Activated naive CD8-positive, alpha-beta T cell (primary cell): ENCODE measurements around the gene NRIP1.
A peak's percentile ranks its signal among the peaks of the same experiment; 100 is the strongest.
"Not testable (repeated sequence)": the region's sequence is repeated elsewhere in the genome, so short reads cannot be mapped to it uniquely, and the experiment has no call there.

Experiments
- H3K27ac Mint-ChIP-seq: one replicate; pipeline ENCODE4 v1.8.0; 2021; ENCODE audit warnings: mixed read lengths
- H3K27me3 Mint-ChIP-seq: one replicate; pipeline ENCODE4 v1.8.0; 2021; ENCODE audit warnings: mixed read lengths
- H3K36me3 Mint-ChIP-seq: one replicate; pipeline ENCODE4 v1.8.0; 2021; ENCODE audit warnings: mixed read lengths
- H3K4me1 Mint-ChIP-seq: one replicate; pipeline ENCODE4 v1.8.0; 2021; ENCODE audit warnings: low read depth, mixed read lengths
- H3K4me3 Mint-ChIP-seq: one replicate; pipeline ENCODE4 v1.8.0; 2021; ENCODE audit warnings: mild to moderate bottlenecking, mixed read lengths
- H3K9me3 Mint-ChIP-seq: one replicate; pipeline ENCODE4 v1.8.0; 2021; ENCODE audit warnings: low read depth, mixed read lengths

The NRIP1 gene

DNA sequence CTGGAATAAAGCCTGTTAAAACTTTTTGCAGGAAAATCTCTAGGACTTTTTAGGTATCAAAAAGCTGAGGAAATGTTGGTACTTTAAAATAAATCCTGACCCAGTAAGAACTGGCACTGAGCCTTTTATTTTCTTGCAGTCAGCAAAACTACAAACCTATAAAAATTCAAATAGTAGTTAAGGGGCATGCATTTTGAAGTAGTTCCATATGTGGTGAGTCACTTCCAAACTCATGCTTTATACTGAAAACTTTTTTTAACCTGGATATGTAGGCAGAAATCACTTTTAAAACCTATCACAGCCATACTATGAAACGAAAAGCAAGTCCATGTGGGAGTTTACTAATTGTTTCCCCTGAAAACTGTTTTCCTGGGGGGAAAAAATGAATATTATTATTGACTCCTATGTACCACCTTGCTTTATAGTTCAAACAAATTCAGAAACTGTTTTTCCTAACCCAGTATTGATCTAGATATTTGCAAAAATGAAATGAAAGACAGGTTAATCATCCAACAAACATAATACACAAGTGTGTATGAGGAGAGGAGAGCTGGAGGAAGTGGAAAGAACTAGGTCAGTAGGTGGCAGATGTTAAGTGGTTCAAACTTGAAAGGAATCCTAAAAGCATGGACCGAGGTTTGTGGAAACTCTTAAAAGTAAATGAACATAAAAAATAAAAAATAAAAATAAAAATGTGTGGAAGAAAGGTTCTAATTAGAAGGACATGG, 30.5 kb downstream of the NRIP1 start:
- Mint-ChIP-seq H3K9me3 (no peaks in the 10 kb centered on the region), H3K36me3 (peaks cover 8% of the 10 kb centered on the region), H3K4me1 (peaks cover 54% of the 10 kb centered on the region), H3K27me3 (no peaks in the 10 kb centered on the region), H3K27ac (peak overlapping the region; percentile 76), H3K4me3 (peak overlapping the region; percentile 6)

- Mint-ChIP-seq H3K4me1 (peaks cover 56% of the 10 kb centered on the region), H3K27me3 (no peaks in the 10 kb centered on the region), H3K27ac (no peak overlapping the region), H3K36me3 (peaks cover 8% of the 10 kb centered on the region), H3K9me3 (no peaks in the 10 kb centered on the region), H3K4me3 (no peak overlapping the region)
These were observed 32.9 kb downstream of the NRIP1 start for GRCh38 chr21:15031790-15032357.

DNA sequence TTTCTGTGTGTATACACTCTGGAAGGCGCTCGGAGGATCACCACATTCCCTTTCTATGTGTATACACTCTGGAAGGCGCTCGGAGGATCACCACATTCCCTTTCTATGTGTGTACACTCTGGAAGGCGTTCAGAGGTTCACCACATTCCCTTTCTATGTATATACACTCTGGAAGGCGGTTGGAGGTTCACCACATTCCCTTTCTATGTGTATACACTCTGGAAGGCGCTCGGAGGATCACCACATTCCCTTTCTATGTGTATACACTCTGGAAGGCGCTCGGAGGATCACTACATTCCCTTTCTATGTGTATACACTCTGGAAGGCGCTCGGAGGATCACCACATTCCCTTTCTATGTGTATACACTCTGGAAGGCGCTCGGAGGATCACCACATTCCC, 33.4 kb downstream of the NRIP1 start:
- H3K9me3 Mint-ChIP-seq, H3K4me3 Mint-ChIP-seq, H3K27me3 Mint-ChIP-seq, H3K27ac Mint-ChIP-seq, H3K36me3 Mint-ChIP-seq: not testable (repeated sequence)
- H3K4me1 Mint-ChIP-seq, result peaks cover 53% of the 10 kb centered on the region

DNA sequence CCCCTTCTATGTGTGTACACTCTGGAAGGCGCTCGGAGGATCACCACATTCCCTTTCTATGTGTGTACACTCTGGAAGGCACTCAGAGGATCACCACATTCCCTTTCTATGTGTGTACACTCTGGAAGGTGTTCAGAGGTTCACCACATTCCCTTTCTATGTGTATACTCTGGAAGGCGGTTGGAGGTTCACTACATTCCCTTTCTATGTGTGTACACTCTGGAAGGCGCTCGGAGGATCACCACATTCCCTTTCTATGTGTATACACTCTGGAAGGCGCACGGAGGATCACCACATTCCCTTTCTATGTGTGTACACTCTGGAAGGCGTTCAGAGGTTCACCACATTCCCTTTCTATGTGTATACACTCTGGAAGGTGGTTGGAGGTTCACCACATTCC, 33.9 kb downstream of the NRIP1 start:
- H3K4me1 Mint-ChIP-seq, result peaks cover 48% of the 10 kb centered on the region
- not testable (repeated sequence) for H3K27ac Mint-ChIP-seq, H3K9me3 Mint-ChIP-seq, H3K4me3 Mint-ChIP-seq, H3K27me3 Mint-ChIP-seq, H3K36me3 Mint-ChIP-seq

GRCh38 chr21:15029077-15029476, 35.7 kb downstream of the NRIP1 start:
- H3K27ac Mint-ChIP-seq, result no peak overlapping the region
- peaks cover 14% of the 10 kb centered on the region for H3K36me3 Mint-ChIP-seq
- no peaks in the 10 kb centered on the region for H3K27me3 Mint-ChIP-seq

GRCh38 chr21:15028186-15028585, 36.6 kb downstream of the NRIP1 start:
- Mint-ChIP-seq H3K27me3 (no peaks in the 10 kb centered on the region), H3K9me3 (no peaks in the 10 kb centered on the region), H3K4me1 (peaks cover 38% of the 10 kb centered on the region), H3K4me3 (no peak overlapping the region), H3K36me3 (peaks cover 14% of the 10 kb centered on the region), H3K27ac (no peak overlapping the region)

More at GRCh38 chr21:15029077-15029476, 35.7 kb downstream of the NRIP1 start:
- H3K9me3 Mint-ChIP-seq, result no peaks in the 10 kb centered on the region
- peaks cover 44% of the 10 kb centered on the region for H3K4me1 Mint-ChIP-seq
- no peak overlapping the region for H3K4me3 Mint-ChIP-seq

DNA sequence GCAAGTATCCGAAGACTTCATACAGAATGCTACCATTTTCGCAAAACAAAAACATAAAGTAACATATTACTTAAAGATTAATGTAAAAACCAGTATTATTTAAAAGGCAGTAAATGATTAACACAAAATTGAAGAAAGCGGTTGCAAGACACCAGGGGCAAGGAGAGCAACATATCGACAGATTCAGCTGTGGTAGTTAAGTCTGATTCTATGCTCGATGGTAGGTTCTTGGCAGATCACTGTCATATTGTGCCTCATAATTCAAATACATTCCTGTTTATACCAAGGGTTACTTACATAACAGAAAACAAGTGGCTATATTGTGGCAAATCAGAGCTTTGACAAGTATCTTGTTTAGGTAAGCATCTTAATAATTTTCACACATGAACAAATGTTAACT, 37.7 kb downstream of the NRIP1 start:
- H3K27ac Mint-ChIP-seq, result no peak overlapping the region
- H3K4me3 Mint-ChIP-seq, result no peak overlapping the region
- H3K9me3 Mint-ChIP-seq, result no peaks in the 10 kb centered on the region
- no peaks in the 10 kb centered on the region for H3K27me3 Mint-ChIP-seq
- H3K36me3 Mint-ChIP-seq, result peaks cover 17% of the 10 kb centered on the region
- peaks cover 38% of the 10 kb centered on the region for H3K4me1 Mint-ChIP-seq

GRCh38 chr21:15026370-15026769, 38.4 kb downstream of the NRIP1 start:
- no peaks in the 10 kb centered on the region for H3K27me3 Mint-ChIP-seq
- H3K36me3 Mint-ChIP-seq, result peaks cover 20% of the 10 kb centered on the region
- H3K9me3 Mint-ChIP-seq, result no peaks in the 10 kb centered on the region
- peaks cover 39% of the 10 kb centered on the region for H3K4me1 Mint-ChIP-seq
- no peak overlapping the region for H3K4me3 Mint-ChIP-seq
- H3K27ac Mint-ChIP-seq, result no peak overlapping the region

- no peaks in the 10 kb centered on the region for H3K9me3 Mint-ChIP-seq
- peaks cover 16% of the 10 kb centered on the region for H3K36me3 Mint-ChIP-seq
- no peak overlapping the region for H3K4me3 Mint-ChIP-seq
- H3K27me3 Mint-ChIP-seq, result no peaks in the 10 kb centered on the region
- peaks cover 45% of the 10 kb centered on the region for H3K4me1 Mint-ChIP-seq
- no peak overlapping the region for H3K27ac Mint-ChIP-seq
These were observed 41.0 kb downstream of the NRIP1 start for GRCh38 chr21:15023776-15024175.

DNA sequence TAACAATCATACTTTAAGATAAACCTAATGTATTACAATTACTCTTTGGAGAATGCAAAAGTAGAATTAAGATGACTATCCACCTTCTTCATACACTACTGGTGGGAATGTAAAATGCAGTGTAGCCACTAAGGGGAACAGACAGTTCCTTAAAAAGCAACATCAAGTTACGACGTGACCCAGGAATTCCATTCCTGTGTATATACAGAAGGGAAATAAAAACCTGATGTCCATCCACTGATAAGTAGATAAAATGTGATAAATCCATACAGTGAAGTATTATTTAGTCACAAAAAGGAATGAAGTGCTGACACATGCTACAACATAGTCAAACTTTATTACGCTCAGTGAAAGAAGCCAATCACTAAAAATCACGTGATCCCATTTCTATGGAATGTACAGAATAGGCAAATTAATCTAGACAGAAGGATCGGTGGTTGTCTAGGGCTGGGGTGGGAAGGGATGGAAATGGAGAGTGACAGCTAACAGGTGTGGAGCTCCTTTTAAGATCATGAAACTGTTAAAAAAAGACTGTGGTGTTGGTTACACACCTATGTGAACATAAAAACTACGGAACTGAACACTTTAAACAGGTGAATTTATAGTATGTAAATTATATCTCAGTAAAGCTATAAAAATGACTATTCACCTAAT, 42.1 kb downstream of the NRIP1 start:
- no peaks in the 10 kb centered on the region for H3K9me3 Mint-ChIP-seq
- no peaks in the 10 kb centered on the region for H3K27me3 Mint-ChIP-seq
- peaks cover 45% of the 10 kb centered on the region for H3K4me1 Mint-ChIP-seq
- peaks cover 16% of the 10 kb centered on the region for H3K36me3 Mint-ChIP-seq
- H3K27ac Mint-ChIP-seq, result no peak overlapping the region
- H3K4me3 Mint-ChIP-seq, result no peak overlapping the region

- H3K27ac Mint-ChIP-seq, result no peak overlapping the region
- no peaks in the 10 kb centered on the region for H3K9me3 Mint-ChIP-seq
- no peaks in the 10 kb centered on the region for H3K27me3 Mint-ChIP-seq
- peaks cover 47% of the 10 kb centered on the region for H3K4me1 Mint-ChIP-seq
- peaks cover 15% of the 10 kb centered on the region for H3K36me3 Mint-ChIP-seq
- no peak overlapping the region for H3K4me3 Mint-ChIP-seq
These were observed 44.0 kb downstream of the NRIP1 start for GRCh38 chr21:15020797-15021196.

DNA sequence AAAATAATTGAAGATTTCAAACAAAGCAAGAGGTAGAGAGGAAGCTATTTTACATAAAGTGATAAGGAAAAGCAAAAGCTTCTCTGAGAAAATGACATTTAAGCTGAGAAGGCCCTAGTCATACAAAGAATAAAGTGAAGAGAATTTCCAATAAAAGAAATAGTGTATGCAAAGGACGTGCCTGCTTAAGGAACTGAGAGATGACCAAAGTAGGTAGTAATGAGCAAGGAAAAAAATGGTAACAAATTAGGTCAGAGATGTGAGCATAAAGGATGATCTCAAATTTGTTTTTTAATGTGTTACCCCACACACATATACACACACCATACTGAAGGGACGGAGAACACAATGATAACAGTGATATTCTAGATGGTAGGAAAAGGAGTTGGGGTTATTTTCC, 46.4 kb downstream of the NRIP1 start:
- Mint-ChIP-seq H3K9me3 (no peaks in the 10 kb centered on the region), H3K4me1 (peaks cover 43% of the 10 kb centered on the region), H3K27me3 (no peaks in the 10 kb centered on the region), H3K27ac (no peak overlapping the region), H3K4me3 (no peak overlapping the region), H3K36me3 (peaks cover 12% of the 10 kb centered on the region)

- peaks cover 28% of the 10 kb centered on the region for H3K4me1 Mint-ChIP-seq
- no peak overlapping the region for H3K27ac Mint-ChIP-seq
- H3K9me3 Mint-ChIP-seq, result no peaks in the 10 kb centered on the region
- H3K4me3 Mint-ChIP-seq, result no peak overlapping the region
- no peaks in the 10 kb centered on the region for H3K27me3 Mint-ChIP-seq
- H3K36me3 Mint-ChIP-seq, result peaks cover 4% of the 10 kb centered on the region
These were observed 49.0 kb downstream of the NRIP1 start for GRCh38 chr21:15015622-15016471.

- Mint-ChIP-seq H3K27ac (no peak overlapping the region), H3K36me3 (peaks cover 7% of the 10 kb centered on the region), H3K27me3 (no peaks in the 10 kb centered on the region), H3K4me3 (no peak overlapping the region), H3K9me3 (no peaks in the 10 kb centered on the region), H3K4me1 (peaks cover 21% of the 10 kb centered on the region)
These were observed 50.6 kb downstream of the NRIP1 start for GRCh38 chr21:15014221-15014620.

GRCh38 chr21:15011967-15012366, 52.8 kb downstream of the NRIP1 start:
- H3K4me3 Mint-ChIP-seq, result no peak overlapping the region
- peaks cover 25% of the 10 kb centered on the region for H3K4me1 Mint-ChIP-seq
- H3K27me3 Mint-ChIP-seq, result no peaks in the 10 kb centered on the region
- H3K27ac Mint-ChIP-seq, result no peak overlapping the region
- H3K9me3 Mint-ChIP-seq, result no peaks in the 10 kb centered on the region
- peaks cover 19% of the 10 kb centered on the region for H3K36me3 Mint-ChIP-seq
